ENCODE measurements around the gene UBE3B.

UBE3B gene

DNA sequence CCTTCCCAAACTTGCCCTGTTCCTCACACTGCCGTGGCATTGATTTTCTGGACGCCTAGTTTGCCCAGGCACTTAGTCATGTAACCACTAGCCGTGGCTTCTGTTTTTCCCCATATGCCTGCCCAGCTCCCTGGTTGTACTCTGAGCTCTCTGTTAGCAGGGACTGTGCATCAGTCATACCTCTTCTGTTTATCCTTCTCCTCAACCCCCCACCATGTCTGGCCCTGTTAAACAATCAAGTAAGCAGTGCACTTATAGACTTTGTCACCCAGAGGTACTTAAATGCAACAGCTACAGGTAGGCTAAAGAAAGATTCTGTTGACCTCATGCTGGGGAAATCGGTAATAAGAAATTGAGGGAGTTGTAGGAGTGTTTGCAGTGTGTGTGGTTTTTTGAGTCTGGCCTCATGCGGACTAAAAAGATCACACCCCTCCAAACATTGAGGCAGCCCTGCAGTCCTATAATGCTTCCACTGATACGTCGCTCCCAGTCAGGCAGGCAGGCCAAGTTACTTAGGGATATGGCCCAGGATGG is 17.0 kb downstream of the UBE3B start:
- Histone ChIP-seq H3K9me2 (ENCODE audit: low read depth, low read length) (no peaks in the 10 kb centered on the region), H3K9ac (ENCODE audit: low read length) (no peak overlapping the region), H3K4me2 (ENCODE audit: low read length) (no peak overlapping the region), H3K36me3 (ENCODE audit: insufficient read depth, low read length) (peaks cover 16% of the 10 kb centered on the region), H3K4me1 (ENCODE audit: insufficient read depth, low read length, severe bottlenecking) (no peaks in the 10 kb centered on the region), H3K27ac (ENCODE audit: low read depth, low read length, poor library complexity, severe bottlenecking) (no peak overlapping the region), H4K20me1 (ENCODE audit: insufficient read depth, low read length) (no peaks in the 10 kb centered on the region), H3F3A (ENCODE audit: insufficient read depth, low read length) (no peaks in the 10 kb centered on the region), H3K4me3 (ENCODE audit: low read depth, low read length, poor library complexity, severe bottlenecking) (no peak overlapping the region), H3K79me2 (ENCODE audit: insufficient read depth, low read length) (no peaks in the 10 kb centered on the region), H2AFZ (ENCODE audit: low read length) (no peak overlapping the region), H3K9me3 (ENCODE audit: low read length) (no peaks in the 10 kb centered on the region), H3K27me3 (ENCODE audit: insufficient read depth, low read length) (no peaks in the 10 kb centered on the region)
- TF ChIP-seq EZH2 (IDR thresholded peaks at IDR 0.05; ENCODE audit: borderline replicate concordance, low read length) = no peak
- TF ChIP-seq, protein P1, sequence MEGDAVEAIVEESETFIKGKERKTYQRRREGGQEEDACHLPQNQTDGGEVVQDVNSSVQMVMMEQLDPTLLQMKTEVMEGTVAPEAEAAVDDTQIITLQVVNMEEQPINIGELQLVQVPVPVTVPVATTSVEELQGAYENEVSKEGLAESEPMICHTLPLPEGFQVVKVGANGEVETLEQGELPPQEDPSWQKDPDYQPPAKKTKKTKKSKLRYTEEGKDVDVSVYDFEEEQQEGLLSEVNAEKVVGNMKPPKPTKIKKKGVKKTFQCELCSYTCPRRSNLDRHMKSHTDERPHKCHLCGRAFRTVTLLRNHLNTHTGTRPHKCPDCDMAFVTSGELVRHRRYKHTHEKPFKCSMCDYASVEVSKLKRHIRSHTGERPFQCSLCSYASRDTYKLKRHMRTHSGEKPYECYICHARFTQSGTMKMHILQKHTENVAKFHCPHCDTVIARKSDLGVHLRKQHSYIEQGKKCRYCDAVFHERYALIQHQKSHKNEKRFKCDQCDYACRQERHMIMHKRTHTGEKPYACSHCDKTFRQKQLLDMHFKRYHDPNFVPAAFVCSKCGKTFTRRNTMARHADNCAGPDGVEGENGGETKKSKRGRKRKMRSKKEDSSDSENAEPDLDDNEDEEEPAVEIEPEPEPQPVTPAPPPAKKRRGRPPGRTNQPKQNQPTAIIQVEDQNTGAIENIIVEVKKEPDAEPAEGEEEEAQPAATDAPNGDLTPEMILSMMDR (IDR thresholded peaks at IDR 0.05; ENCODE audit: low read length) = no peak

DNA sequence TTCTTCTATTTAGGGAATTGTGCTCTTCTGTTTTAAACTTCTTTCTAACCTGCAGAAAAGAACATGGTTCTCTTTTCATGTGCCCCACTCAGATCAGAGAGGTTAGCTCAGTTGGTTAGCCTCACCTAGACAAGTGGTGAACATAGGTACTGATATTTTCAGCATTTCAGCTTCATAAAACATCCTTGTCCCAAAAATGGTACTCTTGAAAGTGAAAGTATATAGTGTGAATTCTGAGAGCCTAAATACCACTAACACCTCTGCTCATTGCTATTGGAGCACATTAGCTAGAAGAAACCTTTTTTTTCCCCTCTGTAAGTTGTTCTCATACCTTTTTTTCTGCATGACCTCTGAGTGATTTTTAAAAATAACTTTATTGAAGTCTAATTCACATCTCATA is 17.6 kb downstream of the UBE3B start:
- H3K4me2 ChIP-seq (ENCODE audit: low read length) = no peak overlapping the region
- H2AFZ ChIP-seq (ENCODE audit: low read length) = no peak overlapping the region
- H4K20me1 ChIP-seq (ENCODE audit: insufficient read depth, low read length) = no peaks in the 10 kb centered on the region
- H3K27ac ChIP-seq (ENCODE audit: low read depth, low read length, poor library complexity, severe bottlenecking) = no peak overlapping the region
- H3K9ac ChIP-seq (ENCODE audit: low read length) = no peak overlapping the region
- peaks cover 12% of the 10 kb centered on the region for H3K36me3 ChIP-seq (ENCODE audit: insufficient read depth, low read length)
- no peaks in the 10 kb centered on the region for H3F3A ChIP-seq (ENCODE audit: insufficient read depth, low read length)
- no peak for TF ChIP-seq EZH2 (IDR thresholded peaks at IDR 0.05; ENCODE audit: borderline replicate concordance, low read length)
- TF ChIP-seq, protein P1 (IDR thresholded peaks at IDR 0.05; ENCODE audit: low read length) = no peak
- H3K4me1 ChIP-seq (ENCODE audit: insufficient read depth, low read length, severe bottlenecking) = no peaks in the 10 kb centered on the region
- no peaks in the 10 kb centered on the region for H3K9me3 ChIP-seq (ENCODE audit: low read length)
- H3K4me3 ChIP-seq (ENCODE audit: low read depth, low read length, poor library complexity, severe bottlenecking) = no peak overlapping the region
- no peaks in the 10 kb centered on the region for H3K9me2 ChIP-seq (ENCODE audit: low read depth, low read length)
- H3K27me3 ChIP-seq (ENCODE audit: insufficient read depth, low read length) = no peaks in the 10 kb centered on the region
- no peaks in the 10 kb centered on the region for H3K79me2 ChIP-seq (ENCODE audit: insufficient read depth, low read length)

DNA sequence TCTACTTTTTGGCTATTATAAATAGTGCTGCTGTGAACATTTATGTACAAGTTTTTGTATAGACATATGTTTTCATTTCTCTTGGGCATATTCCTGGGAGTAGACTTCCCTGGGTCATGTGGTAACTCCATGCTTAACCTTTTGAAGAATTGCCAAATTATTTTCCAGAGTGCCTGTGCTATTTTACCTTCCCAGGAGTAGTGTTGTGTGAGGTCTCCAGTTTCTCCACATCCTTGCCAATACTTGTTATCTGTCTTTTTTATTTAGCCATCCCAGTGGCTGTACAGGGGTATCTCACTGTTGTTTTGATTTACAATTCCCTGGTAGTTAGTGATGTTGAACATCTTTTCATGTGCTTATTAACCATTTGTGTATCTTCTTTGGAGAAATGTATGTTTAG is 18.9 kb downstream of the UBE3B start:
- Histone ChIP-seq H3K9me3 (ENCODE audit: low read length) (no peaks in the 10 kb centered on the region), H3K4me2 (ENCODE audit: low read length) (no peak overlapping the region), H3K4me1 (ENCODE audit: insufficient read depth, low read length, severe bottlenecking) (no peaks in the 10 kb centered on the region), H3K79me2 (ENCODE audit: insufficient read depth, low read length) (no peaks in the 10 kb centered on the region), H4K20me1 (ENCODE audit: insufficient read depth, low read length) (no peaks in the 10 kb centered on the region), H2AFZ (ENCODE audit: low read length) (no peak overlapping the region), H3K4me3 (ENCODE audit: low read depth, low read length, poor library complexity, severe bottlenecking) (no peak overlapping the region), H3K9ac (ENCODE audit: low read length) (no peak overlapping the region), H3K27me3 (ENCODE audit: insufficient read depth, low read length) (no peaks in the 10 kb centered on the region), H3F3A (ENCODE audit: insufficient read depth, low read length) (no peaks in the 10 kb centered on the region), H3K27ac (ENCODE audit: low read depth, low read length, poor library complexity, severe bottlenecking) (no peak overlapping the region), H3K36me3 (ENCODE audit: insufficient read depth, low read length) (peaks cover 12% of the 10 kb centered on the region), H3K9me2 (ENCODE audit: low read depth, low read length) (no peaks in the 10 kb centered on the region)
- TF ChIP-seq, protein P1 (IDR thresholded peaks at IDR 0.05; ENCODE audit: low read length) = no peak
- TF ChIP-seq EZH2 (IDR thresholded peaks at IDR 0.05; ENCODE audit: borderline replicate concordance, low read length) = no peak

Data from OCI-LY1 (cell line).